Islet precursor cell (in vitro differentiated cells): ENCODE results near the gene SCPEP1.
A peak's percentile ranks its signal among the peaks of the same experiment; 100 is the strongest.

Experiments
- DNase-seq: peaks from one replicate; pipeline ENCODE4 v3.0.0-alpha.2; 2018

Gene SCPEP1

GRCh38 chr17:57006040-57006439, 28.1 kb downstream of the SCPEP1 start:
- peak; percentile 66 for DNase-seq

GRCh38 chr17:57008958-57009357, 31.0 kb downstream of the SCPEP1 start:
- no peak for DNase-seq

GRCh38 chr17:57009737-57010445, 32.0 kb downstream of the SCPEP1 start:
- peak; percentile 84 for DNase-seq

GRCh38 chr17:57010487-57010886, 32.6 kb downstream of the SCPEP1 start:
- DNase-seq: no peak

GRCh38 chr17:57011491-57012015, 33.6 kb downstream of the SCPEP1 start:
- DNase-seq: no peak

GRCh38 chr17:57016071-57016763, 38.3 kb downstream of the SCPEP1 start:
- DNase-seq: no peak

GRCh38 chr17:57016764-57017116, 38.8 kb downstream of the SCPEP1 start:
- peak; percentile 55 for DNase-seq

GRCh38 chr17:57017625-57018024, 39.7 kb downstream of the SCPEP1 start:
- DNase-seq: no peak

GRCh38 chr17:57020208-57020607, 42.3 kb downstream of the SCPEP1 start:
- DNase-seq: no peak

GRCh38 chr17:57021226-57021940, 43.5 kb downstream of the SCPEP1 start:
- no peak for DNase-seq

- DNase-seq: no peak
Observed at GRCh38 chr17:57025876-57026275, 47.9 kb downstream of the SCPEP1 start.

GRCh38 chr17:57027852-57028251, 49.9 kb downstream of the SCPEP1 start:
- DNase-seq: no peak

- DNase-seq: no peak
Observed at GRCh38 chr17:57032343-57032742, 54.4 kb downstream of the SCPEP1 start.

- no peak for DNase-seq
Observed at GRCh38 chr17:57033296-57033695, 55.4 kb downstream of the SCPEP1 start.

GRCh38 chr17:57034807-57035754, 57.1 kb downstream of the SCPEP1 start:
- no peak for DNase-seq

- DNase-seq: no peak
Observed at GRCh38 chr17:57035971-57036481, 58.1 kb downstream of the SCPEP1 start.

- DNase-seq: no peak
Observed at GRCh38 chr17:57037411-57037810, 59.5 kb downstream of the SCPEP1 start.

- DNase-seq: no peak
Observed at GRCh38 chr17:57038486-57038885, 60.6 kb downstream of the SCPEP1 start.

GRCh38 chr17:57040571-57040970, 62.6 kb downstream of the SCPEP1 start:
- DNase-seq: no peak

- DNase-seq: no peak
Observed at GRCh38 chr17:57043276-57043675, 65.3 kb downstream of the SCPEP1 start.

GRCh38 chr17:57044976-57045867, 67.3 kb downstream of the SCPEP1 start:
- DNase-seq: no peak
